NCI-H1930 (cell line): Measurements from ENCODE around the gene PARD6B.
"Not testable (repeated sequence)": the region's sequence is repeated elsewhere in the genome, so short reads cannot be mapped to it uniquely, and the experiment has no call there.

Source experiments
- DNase-seq, 2 experiments: peaks; one replicate each; lab custom pipeline; 2025; lab: John Stamatoyannopoulos, UW

The PARD6B gene

DNA sequence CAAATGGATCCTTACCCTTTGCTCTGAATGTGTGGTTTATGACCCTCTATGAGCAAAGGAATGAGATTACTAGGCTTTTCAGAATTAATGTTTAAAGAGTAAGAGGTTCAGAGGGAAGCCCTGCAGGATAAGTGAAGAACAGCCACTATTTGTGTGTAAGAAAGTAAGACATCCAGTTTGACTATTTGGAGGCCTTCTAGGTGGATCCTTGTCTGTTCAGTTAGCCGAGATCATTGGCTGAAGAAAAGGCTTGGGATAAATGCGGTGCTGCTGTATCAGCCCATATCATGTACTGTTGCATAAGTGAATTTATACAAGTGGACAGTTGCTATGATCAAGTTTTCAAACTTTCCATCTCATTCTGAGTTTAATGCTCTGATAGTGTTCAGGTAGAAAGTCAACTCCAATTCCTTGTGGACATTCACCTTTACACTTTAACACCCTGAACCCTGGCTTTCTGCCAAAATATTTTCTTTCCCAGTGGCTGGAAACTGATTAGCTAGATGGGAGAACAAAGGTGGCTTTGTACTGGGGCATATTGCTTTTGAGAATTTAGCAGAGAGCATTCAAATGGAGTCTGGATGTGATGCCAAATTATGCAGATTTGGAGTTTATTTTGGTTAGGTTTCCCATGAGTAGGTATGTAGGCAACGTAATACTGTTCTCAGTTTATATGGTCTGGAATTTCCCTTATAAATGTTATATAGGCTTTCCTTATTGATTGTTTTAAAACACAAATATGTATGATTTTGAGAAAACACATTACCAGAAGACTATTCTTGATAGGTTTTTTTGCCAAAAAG is 15.0 kb downstream of the PARD6B start:
- no peak for DNase-seq

DNA sequence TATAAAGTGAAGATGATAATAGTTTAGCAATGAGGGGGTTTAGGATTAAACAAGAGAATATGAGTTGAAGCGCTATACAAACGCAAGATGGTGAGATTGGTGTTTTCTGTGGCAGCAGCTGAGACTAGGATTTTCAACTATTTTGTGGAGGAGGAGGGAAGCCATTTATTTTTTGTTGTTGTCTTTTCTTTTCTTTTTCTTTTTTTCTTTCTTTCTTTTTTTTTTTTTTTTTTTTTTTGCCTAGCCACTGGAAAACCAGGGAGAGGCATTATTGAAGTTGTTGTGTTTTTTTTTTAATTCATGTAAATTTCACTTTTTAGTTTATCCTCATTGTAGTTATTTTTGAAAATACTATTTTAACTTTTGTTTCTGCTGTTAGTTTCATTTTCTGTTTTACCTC is 15.9 kb downstream of the PARD6B start:
- no peak for DNase-seq

DNA sequence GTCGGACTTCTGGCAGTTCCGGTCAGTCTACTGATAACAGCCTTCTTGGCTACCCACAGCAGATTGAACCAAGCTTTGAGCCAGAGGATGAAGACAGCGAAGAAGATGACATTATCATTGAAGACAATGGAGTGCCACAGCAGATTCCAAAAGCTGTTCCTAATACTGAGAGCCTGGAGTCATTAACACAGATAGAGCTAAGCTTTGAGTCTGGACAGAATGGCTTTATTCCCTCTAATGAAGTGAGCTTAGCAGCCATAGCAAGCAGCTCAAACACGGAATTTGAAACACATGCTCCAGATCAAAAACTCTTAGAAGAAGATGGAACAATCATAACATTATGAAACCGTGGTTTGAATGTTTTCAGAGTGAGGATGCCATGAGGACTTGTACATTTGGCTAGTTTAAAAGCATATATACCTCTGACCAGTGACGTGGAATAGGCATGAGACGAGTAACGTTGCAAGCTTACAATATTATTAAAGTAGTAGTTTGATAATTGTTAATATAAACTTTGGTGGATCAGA is 18.8 kb downstream of the PARD6B start:
- no peak for DNase-seq

DNA sequence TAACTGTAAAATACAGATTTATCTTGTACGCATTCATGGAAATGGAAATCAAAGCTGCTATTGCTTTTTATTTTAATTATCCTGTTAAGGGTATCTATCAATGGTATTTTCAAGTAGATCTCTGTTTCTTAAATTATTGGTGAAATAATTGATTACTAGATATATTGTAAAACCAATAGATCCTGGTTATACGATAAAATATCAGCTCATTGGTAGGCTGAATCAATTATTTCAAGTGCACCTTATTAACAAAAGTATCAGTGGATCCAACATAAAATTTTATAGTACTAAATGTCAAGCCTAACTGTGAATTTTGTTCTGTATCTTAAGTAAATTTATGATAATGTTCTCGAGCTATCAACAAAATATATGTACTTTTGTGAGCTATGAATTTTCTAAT is 21.8 kb downstream of the PARD6B start:
- no peak for DNase-seq

DNA sequence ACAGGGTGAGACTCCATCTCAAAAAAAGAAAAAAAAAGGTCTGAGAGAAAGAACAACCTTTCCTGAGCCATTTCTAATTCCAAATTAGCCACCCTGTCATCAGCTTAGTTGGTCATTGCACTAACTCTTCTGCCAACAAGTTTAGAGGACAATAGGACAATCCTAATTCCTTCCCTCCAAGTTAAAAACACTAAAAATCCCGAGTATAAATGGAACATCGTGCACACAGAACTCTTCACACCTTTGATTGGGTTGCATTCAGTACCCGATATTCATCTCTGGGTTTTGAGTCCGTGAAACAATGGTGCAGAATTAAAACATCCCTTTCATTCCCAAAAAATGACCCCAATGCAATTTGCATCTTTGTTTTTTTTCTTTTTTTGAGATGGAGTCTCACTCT is 23.0 kb downstream of the PARD6B start:
- no peak for DNase-seq

DNA sequence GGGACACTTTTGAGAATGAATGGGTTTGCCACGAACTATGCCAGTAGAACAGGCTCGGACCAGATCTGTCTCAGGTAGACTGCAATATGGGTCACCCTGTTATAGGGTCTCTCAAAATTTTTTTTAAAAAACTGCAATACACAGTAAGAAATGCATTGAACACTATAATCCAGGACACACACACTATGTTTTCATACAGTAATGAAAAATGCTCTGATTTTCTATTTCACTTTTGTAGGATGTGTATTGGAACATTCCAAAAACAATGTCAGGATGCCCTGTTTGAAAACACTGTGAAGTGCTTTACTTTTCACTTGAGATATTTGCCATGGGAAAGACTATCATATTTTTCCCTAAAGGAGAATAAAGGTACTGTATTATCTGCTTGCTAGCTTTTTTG is 25.1 kb downstream of the PARD6B start:
- no peak for DNase-seq

DNA sequence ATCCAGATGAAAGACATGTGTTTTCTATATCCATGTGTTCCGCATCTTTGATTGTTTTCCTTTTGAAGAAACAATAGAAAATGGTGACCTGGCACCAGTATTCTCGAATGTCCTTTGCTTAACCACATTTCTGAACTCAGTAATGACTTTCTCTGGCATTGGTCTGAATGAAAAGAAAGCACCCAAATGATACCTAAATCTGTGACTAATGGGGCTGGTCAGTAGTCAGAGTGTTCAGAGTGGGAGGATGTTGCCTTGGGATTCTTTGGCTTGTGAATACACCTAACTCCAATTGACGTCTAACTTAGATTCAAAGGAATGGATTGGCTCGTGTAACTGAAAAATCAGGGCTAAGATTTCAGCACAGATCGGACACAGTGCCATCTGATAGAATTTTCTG is 27.1 kb downstream of the PARD6B start:
- no peak for DNase-seq

DNA sequence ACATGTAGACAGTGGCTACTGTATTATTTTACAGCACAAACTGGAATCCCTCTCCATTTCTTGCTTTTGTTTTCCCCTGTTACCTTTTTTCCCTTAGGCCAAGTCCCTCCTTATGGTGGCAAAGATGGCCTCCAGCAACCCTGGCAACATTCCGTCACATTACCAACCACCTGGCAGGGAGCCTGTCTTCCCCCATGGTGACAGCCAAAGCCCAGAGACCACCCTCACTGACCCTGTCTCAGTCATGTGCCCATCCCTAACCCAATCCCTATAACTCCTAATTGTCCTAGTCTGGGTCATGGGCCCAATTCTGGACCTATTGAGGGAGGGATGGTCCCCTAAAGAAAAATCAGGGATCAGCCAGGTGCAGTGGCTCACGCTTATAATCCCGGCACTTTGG is 27.6 kb downstream of the PARD6B start:
- no peak for DNase-seq

DNA sequence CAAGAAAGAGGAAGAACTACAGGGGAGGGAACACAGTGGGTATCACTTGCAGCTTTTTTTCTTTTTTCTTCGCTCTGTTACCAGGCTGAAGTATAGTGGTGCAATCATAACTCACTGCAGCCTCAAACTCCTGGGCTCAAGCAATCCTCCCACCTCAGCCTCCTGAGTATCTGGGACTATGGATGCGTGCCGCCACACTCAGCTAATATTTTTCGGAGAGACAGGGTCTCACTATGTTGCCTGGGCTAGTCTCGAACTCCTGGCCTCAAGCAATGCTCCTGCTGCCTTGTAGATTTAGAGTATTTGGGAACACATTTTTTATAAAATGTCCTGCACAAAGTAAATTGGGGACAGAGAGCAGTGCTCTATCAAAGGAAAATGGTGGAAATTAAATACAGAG is 28.3 kb downstream of the PARD6B start:
- DNase-seq, result no peak

DNA sequence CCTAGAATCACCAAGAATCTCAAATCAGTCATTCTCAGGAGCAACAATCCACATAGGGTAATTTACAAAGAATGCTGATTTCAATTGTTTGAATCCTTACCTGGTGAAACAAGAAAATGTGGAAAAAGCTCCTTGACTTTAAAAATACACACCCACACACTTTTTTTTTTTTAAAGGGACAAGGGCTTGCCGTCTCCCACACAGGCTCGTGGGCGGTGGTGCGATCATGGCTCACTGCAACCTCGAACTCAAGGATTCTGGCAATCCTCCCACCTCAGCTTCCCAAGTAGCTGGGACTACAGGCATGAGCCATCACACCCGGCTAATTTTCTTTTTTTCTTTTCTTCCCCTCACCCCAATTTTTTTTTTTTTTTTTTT is 30.7 kb downstream of the PARD6B start:
- no peak for DNase-seq

DNA sequence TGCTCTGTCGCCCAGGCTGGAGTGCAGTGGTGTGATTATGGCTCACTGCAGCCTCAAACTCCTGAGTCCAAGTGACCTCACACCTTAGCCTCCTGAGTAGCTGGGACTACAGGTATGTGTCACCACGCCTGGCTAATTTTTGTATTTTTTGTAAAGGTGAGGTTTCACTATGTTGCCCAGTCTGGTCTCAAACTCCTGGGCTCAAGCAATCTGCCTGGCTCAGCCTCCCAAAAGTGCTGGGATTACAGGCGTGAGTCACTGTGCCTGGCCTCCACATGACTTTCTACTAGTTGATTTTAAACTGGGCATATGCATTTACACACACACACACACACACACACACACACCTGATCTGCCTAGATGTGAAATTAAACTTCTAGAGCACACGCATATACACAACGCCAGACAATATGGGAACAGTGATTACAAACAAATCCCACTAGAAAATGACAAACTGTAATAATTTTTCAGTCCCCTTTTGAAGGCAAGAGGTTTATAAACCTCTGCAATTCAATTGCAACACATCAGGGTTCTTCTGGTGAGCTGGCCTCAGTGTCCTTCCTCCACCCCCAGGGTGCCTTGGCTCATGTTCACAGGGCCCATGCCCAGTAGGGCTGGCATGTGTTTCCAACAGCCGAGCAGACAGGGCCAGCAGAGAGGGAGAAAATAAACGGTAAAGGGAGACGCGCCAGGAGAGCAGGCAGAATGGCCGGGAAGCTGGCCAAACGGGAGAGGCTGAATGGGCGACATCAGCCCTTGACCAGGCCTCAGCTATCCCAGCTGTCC is 31.2 kb downstream of the PARD6B start:
- DNase-seq, result no peak

DNA sequence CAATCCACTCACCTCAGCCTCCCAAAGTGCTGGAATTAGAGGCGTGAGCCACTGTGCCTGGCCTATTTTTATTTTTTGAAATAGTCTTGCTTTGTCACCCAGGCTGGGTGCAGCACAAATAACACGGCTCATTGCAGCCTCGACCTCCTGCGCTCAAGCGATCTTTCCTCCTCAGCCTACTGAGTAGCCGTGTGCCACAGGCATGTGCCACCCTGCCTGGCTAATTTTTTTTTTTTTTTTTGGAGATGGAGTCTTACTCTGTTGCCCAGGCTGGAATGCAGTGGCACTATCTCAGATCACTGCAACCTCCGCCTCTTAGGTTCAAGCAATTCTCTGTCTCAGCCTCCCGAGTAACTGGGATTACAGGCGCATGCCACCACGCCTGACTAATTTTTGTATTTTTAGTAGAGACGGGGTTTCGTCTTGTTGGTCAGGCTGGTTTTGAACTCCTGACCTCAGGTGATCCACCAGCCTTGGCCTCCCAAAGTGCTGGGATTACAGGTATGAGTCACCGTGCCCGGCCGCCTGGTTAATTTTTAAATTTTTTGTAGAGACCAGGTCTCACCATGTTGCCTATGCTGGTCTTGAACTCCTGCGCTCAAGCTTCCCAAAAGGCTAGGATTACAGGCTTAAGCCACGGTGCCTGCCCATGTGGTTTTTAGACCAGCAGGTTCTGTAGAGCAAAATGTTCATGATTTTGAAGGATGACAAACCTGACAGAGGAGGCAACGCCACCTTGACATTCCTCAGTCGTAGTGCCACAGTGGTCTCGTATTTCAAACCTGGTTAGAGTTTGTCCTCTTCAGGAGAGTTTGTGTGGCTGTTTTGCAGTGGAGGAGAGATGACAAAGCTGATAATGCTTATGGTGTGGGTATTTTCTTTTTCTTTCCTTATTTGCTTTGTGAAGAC is 32.4 kb downstream of the PARD6B start:
- DNase-seq, result not testable (repeated sequence)

DNA sequence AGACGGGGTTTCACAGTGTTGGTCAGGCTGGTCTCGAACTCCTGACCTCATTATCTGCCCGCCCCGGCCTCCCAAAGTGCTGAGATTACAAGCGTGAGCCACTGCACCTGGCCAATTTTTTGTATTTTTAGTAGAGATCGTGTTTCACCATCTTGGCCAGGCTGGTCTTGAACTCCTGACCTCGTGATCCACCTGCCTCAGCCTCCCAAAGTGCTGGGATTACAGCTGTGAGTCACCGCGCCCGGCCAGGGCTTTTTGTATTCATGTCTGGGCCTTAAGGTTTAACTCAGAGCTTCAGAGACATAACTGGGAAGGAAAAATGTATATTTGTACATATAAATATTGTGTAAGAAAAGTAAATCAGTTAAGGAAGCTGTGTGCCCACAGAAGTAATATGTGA is 33.9 kb downstream of the PARD6B start:
- DNase-seq, result not testable (repeated sequence)

DNA sequence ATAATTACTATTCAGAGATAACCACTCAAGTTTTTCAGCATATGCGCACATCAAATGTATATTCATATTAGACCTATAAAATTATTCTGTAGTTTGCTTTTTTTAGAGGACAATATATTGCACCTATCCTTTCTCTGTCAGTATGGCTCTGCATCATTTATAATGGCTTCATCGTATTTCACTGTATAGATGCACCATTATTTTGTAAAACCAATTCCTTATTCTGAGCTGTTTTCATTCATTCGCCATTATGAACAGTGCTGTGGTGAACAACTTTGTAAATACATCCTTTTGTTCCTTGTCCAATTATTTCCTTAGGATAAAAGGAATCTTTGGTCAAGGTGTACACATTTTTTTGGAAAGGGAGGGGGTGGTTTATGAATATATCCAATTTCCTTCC is 34.3 kb downstream of the PARD6B start:
- DNase-seq, result no peak

DNA sequence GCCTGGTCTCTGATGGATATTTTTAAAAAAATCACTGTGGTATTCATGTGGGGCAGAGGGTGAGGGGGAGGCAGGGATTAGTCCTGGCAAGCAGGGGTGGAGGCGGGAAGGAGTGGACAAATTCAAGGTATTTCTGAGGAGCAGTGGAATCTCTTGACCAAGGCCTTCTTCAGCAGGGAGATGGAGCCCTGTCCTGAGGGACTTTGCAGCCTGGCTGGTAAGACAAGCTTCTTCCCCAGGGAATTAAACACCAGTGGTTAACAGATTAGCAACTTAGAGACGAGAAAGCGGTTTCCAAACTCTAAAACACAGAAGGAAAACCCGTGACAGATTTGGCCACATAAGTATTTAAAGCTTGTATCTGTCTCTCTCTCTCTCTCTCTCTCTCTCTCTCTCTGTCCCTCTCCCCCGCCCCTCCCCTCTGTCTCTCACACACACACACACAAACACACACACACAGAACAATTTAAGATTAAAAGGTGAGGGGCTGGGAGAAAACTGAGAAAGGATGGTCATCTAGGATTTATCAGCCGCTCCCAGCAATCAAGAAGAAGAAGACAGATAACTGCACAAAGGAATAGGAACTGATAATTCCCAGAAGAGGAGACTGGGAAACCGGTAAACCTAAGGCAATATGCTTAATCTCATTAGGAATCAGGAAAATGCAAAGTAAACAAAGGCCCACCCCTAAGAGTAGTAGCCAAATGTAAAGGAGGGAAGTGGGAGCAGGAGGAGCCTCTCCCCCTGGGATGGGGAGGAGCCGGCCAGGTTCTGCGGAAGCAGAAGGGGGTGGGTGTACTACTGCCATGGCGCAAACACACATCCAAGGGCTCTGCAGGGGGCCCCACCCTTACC is 35.8 kb downstream of the PARD6B start:
- not testable (repeated sequence) for DNase-seq

DNA sequence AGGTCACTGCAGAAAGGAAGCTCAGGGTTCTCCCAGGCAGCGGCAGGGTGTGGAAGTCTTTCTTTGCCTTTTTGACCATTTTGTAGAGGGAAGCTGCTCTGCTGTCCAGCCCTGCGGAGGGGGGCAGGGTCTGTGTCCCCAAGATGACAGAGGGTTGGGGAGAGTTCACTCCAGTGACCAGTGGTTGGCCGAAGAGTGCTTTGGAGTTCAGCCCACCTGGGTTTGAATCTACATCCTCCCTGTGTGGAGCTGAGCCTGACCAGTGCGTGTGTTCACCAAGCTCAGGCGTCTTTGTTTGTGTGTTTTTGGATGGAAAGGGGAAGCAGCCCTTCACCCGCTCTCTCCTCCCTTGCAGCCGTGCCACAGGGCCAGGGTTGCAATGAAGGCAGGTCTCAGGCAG is 37.6 kb downstream of the PARD6B start:
- not testable (repeated sequence) for DNase-seq

DNA sequence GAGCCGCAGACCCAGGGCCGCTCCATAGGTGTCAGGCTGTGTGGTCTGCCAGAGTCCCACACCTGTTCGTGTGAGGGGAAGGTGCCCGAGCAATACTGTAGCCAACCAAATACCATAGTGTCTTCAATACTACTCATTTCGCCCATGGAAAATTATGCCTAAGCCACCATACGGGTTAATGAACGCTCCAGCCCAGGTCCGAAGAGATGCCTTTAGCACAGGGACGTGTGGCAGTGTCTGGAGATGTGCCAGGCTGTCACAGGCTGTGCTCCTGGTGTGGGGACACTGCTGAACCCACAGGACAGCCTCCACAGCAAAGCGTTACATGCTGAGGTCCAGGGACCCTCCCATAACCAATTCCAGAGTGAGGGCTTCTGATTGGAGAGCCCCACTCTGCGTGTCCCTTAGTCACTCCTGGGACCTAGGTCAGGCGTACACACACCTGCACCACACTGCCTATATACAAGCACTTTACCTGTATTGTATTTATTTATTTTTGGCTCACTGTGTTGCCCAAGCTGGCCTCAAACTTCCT is 38.2 kb downstream of the PARD6B start:
- DNase-seq, result not testable (repeated sequence)

DNA sequence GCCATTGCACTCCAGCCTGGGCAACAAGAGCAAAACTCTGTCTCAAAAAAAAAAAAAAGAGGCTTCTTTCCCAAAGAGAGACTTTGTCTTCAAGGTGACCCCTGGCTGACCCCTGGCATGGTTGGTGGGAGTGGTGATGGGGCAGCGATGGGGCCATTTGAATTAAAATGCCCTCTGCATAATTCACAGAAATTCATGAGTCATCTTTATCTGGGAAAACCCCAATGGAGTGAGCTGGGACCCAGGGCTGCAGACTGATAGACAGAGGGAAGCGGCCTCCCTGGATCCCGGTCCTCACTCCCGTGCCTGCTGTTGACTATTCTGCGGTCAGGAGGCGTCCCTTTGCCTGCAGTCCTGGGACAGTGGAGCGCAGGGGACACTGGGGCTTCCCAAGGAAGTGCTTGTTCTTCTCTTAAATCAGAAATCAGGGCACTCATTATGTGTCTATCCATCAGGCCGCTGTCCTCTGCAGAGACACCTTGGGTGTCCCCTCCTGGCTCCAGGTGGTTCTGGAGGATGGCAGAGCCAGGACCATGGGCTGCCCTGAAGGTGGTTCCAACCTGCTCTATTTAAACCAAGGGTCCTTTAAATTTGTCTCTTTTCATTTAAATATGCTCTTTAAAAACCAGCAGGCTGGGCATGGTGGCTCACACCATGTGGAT is 40.2 kb downstream of the PARD6B start:
- DNase-seq, result not testable (repeated sequence)

DNA sequence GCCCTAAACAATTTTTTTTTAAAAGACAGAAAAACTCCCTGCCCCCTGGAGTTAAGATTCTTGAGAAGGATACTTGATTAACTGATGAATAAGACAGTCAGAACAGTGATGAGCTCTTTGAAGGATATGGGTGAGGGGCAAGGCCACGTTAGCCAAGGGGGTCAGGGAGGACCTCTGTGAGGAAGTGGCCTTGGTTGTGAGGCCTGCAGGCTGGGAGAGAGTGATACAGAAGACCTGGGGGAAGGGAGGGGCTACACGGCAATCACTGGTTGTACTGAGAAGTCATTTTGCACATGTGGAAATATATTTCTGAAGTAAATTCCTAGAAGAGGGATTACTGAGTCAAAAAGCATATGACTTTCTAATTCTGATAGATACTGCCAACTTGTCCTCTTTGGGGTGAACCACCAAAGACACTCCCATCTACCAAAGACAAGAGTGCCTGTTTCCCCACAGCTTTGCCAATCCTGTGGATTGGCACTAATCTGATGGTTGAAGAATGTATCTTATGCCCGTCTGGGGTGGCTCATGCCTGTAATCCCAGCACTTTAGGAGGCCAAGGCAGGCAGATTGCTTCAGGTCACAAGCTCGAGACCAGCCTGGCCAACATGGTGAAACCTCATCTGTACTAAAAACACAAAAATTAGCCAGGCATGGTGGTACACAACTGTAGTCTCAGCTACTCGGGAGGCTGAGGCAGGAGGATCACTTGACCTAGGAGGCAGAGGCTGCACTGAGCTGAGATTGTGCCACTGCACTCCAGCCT is 41.2 kb downstream of the PARD6B start:
- no peak for DNase-seq

DNA sequence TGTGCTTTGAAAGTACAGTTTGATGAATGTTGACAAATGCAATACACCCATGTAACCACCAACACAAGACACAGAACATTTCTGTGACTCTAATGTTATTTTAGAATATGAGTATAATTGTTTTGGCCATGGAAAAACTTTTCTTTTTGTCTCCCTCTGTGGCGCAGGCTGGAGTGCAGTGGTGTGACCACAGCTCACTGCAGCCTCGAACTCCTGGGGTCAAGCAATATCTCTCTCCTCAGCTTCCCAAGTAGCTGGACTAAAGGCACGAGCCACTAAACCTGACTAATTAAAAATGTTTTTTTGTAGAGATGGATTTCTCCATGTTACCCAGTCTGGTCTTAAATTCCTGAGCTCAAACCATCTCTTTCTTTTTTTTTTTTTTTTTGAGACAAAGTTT is 43.1 kb downstream of the PARD6B start:
- DNase-seq, result no peak
